Measurements from ENCODE around the gene CISH.

The CISH gene, protein sequence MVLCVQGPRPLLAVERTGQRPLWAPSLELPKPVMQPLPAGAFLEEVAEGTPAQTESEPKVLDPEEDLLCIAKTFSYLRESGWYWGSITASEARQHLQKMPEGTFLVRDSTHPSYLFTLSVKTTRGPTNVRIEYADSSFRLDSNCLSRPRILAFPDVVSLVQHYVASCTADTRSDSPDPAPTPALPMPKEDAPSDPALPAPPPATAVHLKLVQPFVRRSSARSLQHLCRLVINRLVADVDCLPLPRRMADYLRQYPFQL

DNA sequence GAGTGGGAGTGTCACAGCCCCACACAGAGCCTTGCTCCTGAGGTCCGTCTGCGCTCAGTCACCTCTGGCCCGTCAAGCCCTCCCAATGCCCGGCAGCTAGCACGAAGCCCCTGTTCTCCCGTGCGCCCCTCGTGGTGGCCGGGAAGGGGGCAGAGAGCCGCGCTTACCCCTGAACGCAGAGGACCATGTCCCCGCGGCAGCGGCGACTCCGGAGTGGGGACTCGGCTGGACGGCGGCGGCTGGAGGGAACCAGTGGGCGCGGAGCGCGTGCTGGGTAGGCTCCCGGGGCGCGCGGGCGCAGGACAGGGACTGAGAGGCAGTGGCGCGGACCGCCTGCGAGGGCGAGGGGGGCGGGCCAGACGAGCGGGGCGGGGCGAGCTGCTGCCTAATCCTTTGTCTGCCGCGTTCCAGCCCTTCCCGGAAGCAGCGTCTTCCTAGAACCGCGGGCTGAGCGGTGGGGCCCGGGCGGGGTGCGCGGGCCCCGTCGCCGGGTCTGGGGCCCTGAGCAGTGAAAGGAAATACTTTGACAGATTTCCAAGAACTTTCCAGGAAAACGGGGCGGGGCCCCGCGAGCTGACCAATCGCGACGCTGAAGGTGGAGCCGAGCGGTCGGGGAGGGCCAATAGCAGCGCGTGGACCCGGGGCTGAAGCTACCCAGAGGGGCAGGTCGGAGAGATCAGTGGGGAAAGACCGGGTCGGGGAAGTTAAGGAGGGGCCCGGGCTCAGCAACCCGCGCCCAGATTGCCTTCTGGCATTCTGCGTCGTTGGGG is at the start of gene CISH:
CISH (minus strand) TSS at position 311 of the 770 bp plus-strand sequence; CDS start at position 187, 124 bp downstream.
- DNase-seq: peak; percentile 95

DNA sequence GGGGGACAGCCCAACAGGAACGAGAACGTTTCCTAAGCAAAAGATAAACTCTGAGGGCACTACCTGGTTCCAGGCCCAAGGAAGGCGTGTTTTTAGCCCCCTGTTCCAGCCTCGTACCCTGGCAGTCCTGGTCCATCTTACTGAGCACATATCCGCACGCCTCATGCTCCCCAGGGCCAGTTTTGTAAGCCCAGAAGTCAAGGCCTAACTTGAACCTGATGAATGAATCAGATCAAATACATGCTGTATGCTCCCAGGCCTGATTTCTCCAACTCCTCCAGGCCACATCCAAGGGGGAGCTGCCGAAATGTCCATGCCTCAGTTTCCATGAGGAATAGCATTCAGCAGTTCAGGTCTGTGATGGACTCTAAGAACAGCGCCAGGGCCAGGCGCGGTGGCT is 48.8 kb upstream of the CISH start:
- DNase-seq: no peak

DNA sequence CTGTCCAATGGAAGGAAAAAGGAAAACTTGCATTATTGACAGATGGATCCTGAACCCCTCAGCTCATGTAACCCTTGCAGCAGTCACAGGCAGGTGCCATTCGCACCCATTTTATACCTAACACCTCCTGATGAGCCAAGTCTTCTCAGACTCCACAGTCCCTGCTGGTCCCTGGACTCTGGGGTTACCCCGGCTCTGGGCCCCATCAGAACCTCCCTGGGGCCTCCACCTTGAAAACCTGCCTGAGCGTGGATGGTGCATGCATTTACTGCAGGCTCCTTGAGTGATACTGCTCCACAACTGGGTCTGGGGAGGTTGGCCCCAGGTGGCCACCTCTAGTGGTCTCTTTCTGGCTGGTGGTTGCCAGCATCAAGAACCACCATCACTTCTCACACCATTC is 47.3 kb upstream of the CISH start:
- DNase-seq: no peak

DNA sequence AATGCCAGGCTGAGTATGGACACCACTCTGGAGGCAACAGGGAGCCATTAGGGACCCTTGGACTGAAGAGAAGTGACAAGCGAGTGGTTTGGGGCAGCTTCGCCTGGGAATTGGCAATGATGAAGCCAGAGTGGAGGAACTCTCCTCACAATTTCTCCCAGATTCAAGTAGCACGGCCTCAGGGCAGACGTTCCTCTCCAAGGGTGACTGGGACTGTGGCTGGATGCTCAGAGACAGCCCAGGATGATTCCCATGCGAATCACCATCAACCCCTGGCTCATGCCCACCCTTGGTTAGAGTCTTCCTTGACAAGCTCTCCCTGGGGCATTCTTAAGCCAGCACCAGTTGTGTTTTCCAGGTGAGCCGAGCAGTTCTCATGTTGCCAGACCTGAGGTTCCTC is 46.8 kb upstream of the CISH start:
- DNase-seq: no peak

DNA sequence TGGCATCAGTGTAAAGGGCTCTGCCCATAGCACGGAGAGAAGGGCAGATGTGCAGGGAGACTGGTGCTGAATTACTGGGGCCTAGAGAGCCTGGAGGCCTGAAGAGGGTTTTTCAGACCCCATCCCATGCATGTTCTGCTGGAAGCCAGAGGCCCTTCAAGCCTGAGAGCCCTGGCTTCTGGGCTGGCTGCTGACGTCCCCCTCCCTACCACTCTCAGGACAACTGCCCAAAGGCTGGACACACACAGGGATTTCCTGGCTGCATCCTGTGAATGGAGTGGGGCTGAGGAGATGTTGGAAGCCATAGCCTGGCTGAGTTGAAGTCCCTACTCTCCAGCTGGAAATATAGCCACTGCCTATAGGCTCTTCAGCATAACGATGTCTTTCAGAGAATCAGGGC is 46.2 kb upstream of the CISH start:
- no peak for DNase-seq

DNA sequence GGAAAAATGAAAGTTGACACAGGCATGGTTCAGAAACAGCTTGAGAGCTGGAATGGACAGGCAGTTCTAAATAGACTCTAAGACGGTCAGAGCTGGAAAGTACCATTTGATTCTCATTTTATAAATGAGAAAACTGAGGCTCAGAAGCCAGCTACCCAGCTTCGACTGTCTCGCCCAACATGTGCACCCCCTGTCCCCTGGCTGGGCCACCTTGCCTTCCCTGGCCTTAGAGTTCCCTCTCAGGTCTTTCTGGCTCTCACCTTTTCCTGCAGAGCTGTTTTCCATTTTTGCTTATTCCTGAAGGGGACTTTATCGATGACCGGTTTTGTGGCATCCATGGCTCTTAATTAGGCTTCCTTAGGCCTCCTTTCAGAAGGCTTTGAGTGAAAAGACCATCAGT is 45.8 kb upstream of the CISH start:
- DNase-seq: no peak

DNA sequence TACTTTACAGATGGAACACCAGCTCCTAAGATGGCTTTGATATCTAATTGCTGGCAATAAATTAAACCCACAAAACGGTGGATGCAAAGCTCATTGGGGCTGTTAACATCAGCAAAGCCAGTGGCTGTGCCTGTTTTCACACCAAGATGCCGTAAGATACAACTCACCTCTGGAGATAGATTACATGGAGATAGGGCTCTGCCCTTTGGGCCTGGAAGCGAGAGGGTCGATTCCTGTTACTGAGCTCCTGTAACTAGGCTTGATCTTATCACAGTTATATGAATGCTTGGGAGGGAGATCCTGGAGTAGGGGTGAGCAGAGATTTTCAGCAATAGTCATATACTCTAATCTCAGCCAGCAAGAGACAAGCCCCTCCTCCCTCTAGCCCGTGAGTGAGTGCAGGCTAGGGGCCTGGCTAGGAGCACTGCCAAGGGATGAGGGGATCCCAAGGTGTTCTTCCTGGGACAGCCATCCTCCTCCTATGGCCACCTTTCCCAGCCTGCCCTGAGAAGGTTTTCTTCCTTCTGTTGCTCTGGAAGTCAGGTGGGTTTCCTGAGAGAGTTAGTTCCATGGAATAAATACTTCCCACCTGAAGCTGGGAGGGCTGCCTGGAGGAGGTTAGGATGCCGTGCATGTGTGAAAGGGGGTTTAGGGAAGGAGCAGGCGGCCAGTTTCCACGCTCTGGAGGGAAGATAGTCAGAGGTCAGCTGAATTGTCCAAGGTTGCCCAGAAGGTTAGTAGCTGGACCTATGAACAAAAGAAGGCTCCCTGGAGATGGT is 45.0 kb upstream of the CISH start:
- no peak for DNase-seq

DNA sequence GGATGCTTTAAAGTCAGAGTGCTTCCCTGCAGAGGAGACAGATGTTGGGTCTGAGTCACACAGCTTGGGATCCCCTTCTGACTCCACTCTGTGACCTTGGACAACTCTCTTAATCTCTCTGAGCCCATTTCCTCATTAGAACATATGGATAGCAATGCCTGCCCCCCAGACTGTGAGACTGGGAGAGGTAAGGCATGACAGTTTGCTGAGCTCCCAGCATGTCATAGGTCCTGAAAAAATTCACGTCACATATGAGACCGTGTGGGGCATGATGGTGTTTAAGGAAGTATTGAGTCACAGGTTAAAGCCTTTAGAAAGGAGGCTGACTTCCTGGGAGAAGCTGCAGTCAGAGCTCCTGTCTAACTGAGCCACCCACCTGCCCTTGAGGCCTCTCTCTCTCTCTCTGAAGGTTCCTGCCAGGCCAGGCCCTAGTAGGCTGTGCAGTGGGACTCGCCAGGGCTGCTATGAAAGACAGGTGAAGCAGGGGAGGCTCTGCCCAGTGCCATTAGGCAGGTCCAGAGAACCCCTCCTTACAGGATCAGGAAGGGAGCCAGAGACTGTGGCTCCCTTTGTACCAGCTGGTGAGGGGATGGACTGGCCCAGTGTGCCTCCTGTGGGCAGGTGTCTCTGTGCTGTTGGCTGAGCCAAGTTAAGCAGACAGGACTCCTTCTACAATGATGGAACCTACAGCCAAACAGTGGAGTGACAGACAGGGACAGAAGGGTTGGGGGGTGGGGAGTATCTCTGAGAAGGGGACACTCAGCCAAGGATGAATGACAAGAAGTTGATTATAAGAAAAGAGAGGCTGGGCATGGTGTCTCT is 43.6 kb upstream of the CISH start:
- peak; percentile 8 for DNase-seq

DNA sequence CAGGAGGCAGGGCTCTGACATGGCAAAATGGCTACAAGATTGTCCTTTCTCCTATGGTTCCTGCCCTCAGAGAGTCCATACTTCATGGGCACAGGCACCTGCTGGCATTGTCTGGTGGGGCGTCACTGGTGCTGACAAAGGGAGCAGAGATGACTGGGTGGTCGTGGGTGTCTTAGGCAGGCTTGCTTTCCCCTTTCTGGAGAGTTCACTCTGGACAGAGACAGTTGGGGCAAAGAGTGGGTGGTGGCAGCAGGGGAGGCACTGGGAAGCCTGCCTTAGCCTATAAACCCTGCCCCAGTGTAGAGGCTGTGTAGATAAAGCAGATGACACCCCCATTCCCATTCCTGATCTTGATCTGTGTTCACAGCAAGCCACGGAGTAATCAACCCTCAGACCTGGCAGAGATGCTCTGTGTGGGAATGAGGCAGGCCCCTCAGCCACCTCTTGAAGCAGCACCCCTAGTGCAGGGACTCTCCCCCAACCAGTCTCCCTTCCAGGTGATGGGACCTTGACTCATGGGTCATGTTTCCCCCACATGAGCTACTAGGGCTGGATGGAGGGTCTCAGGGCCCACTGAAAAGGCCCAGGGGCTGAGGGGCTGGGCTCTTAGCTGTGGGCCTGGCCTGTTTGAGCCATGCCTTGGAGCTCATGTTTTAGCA is 42.5 kb upstream of the CISH start:
- no peak for DNase-seq

DNA sequence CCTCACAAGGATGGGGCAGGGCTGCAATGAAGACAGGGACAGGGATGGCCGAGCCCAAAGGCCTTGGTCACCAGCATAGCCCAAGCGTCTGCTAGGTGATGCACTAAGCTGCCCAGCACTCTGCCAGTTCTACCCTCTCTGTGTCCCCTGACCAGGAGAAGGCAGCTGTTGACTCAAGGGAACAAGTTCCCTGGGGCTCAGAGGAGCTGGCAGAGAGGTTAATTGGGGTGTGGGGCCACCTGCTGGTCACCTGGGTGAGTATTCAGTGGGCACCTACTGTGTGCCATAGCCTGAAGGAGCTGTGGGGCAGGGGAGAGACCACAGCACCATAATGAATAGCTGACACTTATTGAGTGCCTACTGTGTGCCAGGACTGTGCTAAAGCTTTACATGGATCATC is 41.1 kb upstream of the CISH start:
- DNase-seq: peak; percentile 74

DNA sequence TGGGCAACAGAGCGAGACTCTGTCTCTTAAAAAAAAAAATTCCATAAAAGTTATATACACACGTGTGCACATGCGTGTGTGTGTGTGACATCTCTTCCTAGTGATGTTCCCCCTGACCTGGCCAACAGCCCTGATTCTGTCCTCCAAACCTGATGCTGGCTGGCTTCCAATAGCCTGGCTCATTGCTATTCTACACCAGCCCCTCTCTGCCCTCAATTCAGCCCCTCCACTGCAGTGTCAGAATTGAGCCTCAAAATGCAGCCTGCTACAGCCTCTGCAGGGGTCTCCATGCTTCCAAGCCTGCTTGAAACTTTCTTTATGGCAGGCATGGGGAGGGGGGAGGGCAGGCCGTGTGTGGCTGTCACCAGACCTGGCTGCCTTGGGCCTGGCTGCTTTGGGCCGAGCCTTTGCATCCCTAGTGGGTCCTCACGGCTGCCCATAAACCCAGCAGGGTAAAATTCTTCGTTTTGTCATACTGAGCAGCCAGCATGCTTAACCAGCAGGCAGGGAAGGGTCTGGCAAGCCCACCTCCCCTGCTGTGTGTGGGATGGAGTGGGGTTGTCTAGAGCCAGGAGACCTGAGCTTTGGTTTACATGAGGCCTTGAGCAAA is 40.5 kb upstream of the CISH start:
- no peak for DNase-seq

DNA sequence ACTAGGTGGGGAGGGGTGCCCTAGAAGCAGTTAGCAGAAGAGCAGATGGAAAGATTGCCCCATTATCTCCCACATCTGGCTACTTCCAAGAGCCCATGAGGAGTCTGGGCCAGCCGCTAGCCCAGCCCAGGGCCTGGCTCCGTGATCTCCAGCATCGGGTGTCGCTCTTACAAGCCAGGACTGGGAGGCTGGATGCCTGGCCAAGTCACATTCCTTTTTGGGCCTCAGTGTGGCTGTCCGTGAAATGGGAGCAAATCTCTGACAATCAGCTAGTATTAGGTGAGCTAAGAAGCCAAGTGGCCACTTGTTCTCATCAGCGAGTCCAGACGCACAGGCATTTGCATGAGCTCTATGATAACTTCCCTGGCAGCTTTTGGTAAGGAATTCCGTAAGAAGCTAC is 39.9 kb upstream of the CISH start:
- no peak for DNase-seq

DNA sequence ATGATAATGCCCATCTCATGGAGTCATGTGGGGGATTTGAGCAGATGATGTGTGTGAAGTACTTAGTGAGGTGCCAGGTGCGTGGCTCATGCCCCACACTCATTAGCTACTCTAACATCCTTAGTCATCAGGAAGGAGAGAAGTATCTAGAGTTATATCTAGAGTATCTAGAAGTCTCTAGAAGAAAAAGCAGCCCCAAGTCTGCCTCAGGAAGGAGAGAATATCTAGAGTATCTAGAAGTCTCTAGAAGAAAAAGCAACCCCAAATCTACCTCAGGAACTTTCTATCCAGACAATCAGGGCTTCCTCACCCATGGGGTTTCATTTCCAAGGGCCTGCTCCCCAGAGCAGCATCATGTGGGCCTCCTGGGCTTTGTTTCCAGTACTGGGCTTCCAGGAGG is 38.4 kb upstream of the CISH start:
- no peak for DNase-seq

DNA sequence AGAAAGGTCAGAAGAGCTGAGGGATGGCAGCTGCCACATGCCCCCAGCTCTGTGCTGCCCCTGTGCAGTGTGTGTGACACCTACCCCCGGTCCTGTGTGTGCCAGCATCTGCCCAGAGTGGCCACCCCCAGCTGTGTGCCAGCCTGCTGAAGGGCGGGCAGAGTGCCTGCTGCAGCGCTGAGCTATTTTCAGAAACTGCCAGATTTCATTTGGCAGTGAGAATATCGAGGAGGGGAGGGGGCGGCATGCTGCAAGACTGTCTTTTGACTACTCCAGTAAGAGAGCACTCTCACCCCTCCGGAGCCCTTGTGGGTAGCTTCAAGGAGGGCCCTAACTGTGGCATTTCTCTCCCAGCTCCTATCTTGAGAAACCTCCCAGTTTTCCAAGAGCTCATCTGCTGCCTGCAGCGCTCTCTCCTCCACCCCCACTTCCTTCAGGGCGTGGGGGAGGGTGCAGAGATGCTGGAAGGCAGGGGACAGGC is 37.9 kb upstream of the CISH start:
- no peak for DNase-seq

DNA sequence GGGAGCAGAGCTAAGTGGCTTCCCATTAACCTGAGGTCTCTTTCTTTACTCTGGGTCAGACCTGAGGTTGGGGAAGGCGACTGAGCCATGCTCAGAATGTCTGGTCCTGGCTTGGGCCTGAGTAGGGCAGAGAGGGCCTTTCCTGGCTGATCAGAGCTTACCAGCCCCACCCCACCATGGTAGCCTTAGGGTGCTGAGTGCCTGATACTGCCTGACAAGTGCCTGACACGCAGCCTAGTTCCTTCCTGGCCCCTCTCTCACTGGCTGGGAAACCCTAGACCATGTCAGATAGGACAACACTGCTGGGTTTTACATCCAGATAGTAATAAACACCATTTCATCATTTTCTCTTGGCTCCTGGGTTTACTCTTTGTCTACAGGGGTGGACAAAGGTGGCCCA is 37.4 kb upstream of the CISH start:
- no peak for DNase-seq

DNA sequence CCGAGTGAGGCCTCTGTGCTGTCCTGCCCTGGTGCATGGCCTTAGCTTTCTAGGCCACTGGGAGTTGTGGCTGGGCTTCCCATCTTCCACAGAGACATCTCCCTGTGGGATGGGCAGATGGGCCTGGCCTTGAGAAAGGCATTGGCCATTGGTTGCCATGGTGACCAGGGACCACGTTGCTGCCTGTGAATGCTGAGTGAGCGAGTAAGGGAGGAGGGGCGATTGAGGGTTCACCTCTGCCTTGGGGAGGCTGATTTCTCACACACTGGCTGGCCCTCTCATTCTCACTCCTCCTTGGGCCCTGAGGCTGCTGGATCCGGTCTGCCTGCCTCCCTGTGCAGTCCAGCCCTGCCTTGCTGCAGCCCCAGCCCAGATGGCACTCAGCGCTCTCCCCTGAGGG is 36.7 kb upstream of the CISH start:
- no peak for DNase-seq

DNA sequence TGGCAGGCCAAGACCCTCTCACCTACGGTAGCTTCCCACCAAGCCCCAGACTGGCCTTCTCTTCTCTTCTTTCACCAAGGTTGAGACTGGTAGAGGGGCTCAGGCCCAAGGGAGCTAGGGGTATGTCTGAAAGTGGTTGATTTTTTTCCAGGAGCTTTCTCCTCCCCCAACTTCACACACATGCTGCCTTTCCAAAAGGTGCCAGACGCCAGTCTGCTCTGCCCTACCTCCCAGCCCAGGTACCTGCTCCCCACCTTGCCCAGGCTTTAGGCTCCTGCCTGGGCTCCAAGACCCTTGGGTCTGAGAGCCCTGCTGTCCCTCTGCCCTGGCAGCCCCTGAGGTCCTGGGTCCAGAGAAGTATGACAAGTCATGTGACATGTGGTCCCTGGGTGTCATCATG is 33.8 kb upstream of the CISH start:
- DNase-seq: no peak

DNA sequence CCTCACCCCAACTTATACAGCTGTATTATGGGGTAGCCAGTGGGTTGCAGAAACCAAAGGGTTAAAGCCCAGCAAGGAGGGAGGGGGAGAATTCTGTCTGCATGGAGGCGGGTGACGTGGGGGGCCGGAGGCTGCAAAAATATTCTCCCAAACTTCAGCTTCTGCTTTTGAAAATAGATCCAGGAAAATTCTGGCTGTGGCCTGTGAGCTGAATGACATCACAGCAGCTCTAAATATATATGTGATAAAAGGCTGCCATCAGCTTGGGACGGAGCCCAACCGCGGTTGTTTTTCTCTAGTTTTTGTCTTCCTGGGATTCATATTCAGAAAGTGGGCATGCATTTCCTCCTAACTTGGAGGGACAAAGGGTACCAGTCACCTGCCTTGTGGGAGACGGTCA is 33.0 kb upstream of the CISH start:
- no peak for DNase-seq

DNA sequence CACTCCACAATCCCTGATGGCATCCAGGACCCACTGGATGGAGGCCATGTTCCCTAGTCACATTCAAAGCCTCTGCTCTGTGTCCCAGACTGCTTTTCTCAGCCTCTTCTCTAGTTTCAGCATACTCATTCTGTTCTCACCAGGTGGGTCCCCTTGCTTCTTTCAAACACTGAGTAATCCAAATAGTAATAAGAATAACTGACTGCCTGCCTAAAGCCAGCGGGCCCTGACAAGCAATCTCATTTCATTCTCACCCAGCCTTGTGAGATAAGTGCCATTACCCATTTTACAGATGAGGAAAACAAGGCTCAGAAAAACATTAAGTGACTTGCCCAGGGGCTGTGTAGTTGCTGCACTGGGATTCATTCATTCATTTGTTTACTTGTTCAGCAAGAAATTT is 30.8 kb upstream of the CISH start:
- no peak for DNase-seq

DNA sequence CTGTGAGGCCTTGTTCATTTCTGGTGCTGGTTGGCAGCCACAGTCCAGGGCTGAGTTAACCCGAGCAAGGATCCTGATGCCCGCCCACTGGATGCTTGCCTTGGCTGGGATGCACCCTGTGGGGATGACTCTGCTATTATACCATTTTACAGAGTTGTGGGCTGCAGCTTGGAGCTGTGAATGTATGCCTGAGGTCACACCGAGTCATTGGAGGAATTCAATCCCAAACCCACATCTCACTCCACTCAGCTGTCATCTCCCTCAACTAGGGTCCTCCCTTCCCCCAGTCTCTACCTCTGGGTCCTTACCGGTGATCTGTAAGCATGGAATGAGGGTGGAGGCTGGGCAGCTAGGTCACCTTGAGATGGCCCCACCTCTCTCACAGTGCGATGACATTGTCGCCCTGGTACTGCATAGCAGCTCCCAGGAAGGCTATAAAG is 27.5 kb upstream of the CISH start:
- no peak for DNase-seq

DNA sequence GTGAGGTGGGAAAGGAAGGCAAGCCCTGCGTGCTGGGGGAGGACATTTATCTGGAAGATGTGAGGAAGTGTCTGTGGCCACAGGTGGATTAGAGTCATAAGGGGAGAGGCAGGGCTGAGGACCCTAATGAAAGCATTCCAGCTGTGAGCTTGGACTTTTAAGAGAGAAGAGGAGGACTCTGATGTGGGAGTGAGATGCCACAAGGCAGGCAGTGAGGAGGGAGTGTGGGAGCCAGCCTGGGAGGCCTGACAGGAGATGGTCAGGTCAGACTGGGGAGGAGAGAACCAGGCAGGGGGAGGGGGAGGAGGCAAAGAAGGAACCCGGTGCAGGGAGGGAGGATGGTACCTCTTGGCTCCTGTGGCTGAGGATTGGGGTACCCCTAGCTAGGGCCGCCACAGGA is 26.4 kb upstream of the CISH start:
- no peak for DNase-seq

DNA sequence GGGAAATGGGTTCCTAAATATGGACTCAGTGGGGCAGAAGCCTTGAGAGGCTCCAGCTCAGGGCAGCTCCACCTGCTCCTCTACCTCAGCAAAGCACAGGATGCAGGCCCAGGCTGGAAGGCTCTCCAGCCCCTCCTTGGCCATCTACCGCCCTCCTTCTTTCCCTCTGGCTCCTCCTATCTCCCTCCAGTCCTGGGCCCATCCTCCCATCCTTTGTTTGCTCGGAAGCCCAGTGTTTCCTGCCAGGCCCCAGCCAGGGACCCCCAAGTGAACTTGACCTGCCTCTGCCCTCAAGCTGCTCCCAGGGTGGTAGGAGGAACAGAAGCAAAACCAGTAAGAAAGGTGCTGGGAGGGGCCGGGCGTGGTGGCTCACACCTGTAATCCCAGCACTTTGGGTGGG is 25.4 kb upstream of the CISH start:
- DNase-seq: no peak

Measured in CD4-positive, alpha-beta T cell treated with Interleukin-17A for 4 hours (primary cell).